Measurements from ENCODE around the gene MEGF9. TPM values are rescaled to one million over a fixed set of nuclear protein-coding genes. Genes with fewer than 3 reads are reported as not detected.

MEGF9 gene
- total RNA-seq, 4 donors from 2014 or later = 19.7 to 24.7 (median 21.5) TPM

- TF ChIP-seq POLR2AphosphoS5 (IDR thresholded peaks at IDR 0.05) = no peak
- TF ChIP-seq POLR2A (IDR thresholded peaks at IDR 0.05) = no peak
- TF ChIP-seq CTCF (IDR thresholded peaks at IDR 0.05) = no peak
- no peak for TF ChIP-seq EP300 (IDR thresholded peaks at IDR 0.05)
- WGBS, 2 donors (ENCODE audit: low coverage in 1 of 2) = 94 to 100% methylated on average over 1 to 2 of the region's 2 CpGs
- no peak for ATAC-seq
Measured at GRCh38 chr9:120640380-120640779, 73.9 kb downstream of the MEGF9 start.

GRCh38 chr9:120637919-120638318 is 76.4 kb downstream of the MEGF9 start:
- TF ChIP-seq CTCF (IDR thresholded peaks at IDR 0.05) (no peak), POLR2AphosphoS5 (IDR thresholded peaks at IDR 0.05) (no peak), POLR2A (IDR thresholded peaks at IDR 0.05) (no peak), EP300 (IDR thresholded peaks at IDR 0.05) (no peak)
- ATAC-seq = no peak
- WGBS, 2 donors (ENCODE audit: low coverage in 1 of 2) = 88 to 92% methylated on average over 1 to 5 of the region's 5 CpGs
- Histone ChIP-seq H3K4me1 (no peaks in the 10 kb centered on the region), H3K9me3 (no peaks in the 10 kb centered on the region), H3K27ac (no peak overlapping the region), H3K4me3 (no peak overlapping the region), H3K36me3 (no peaks in the 10 kb centered on the region), H3K27me3 (no peaks in the 10 kb centered on the region)

More at GRCh38 chr9:120640380-120640779, 73.9 kb downstream of the MEGF9 start:
- Histone ChIP-seq H3K27ac (no peak overlapping the region), H3K9me3 (no peaks in the 10 kb centered on the region), H3K27me3 (no peaks in the 10 kb centered on the region), H3K36me3 (no peaks in the 10 kb centered on the region), H3K4me3 (no peak overlapping the region), H3K4me1 (no peaks in the 10 kb centered on the region)

DNA sequence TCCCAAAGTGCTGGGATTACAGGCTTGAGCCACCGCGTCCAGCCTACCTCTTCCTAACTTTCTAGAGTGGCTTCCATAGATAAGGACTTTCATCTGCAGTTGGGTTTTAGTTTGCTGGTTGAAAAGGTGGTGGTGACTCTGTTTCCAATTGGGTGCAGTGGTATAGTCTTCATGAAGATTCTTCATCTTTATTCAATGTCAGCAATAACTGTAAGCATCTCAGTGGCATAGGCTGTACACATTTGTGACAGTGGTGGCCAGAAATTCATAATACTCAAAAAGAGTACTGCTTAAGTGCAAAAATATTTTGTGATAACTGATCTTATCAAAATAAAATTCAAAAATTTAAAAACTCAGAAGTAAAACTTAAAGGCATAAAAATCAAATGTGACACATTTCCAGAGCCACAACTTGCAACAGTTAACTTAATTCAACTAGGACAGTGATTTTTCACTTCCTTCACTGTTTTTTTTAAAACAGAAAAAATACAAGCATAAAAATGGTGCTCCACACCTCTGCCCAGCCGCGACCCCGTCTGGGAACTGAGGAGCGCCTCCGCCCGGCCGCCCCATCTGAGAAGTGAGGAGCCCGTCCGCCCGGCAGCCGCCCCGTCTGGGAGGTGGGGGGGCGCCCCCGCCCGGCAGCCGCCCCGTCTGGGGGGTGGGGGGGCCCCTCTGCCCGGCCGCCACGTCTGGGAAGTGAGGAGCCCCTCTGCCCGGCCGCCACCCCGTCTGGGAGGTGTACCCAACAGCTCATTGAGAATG is 77.9 kb downstream of the MEGF9 start:
- Histone ChIP-seq H3K36me3 (no peaks in the 10 kb centered on the region), H3K4me3 (no peak overlapping the region), H3K27ac (no peak overlapping the region), H3K27me3 (no peaks in the 10 kb centered on the region), H3K9me3 (no peaks in the 10 kb centered on the region), H3K4me1 (no peaks in the 10 kb centered on the region)
- TF ChIP-seq EP300 (IDR thresholded peaks at IDR 0.05) = no peak
- TF ChIP-seq POLR2AphosphoS5 (IDR thresholded peaks at IDR 0.05) = no peak
- TF ChIP-seq POLR2A (IDR thresholded peaks at IDR 0.05) = no peak
- TF ChIP-seq CTCF (IDR thresholded peaks at IDR 0.05) = no peak
- 100% methylated on average over 3 to 5 of the region's 25 CpGs for WGBS, 2 donors (ENCODE audit: low coverage in 1 of 2)
- no peak for ATAC-seq

GRCh38 chr9:120635011-120635410 is 79.3 kb downstream of the MEGF9 start:
- Histone ChIP-seq H3K4me1 (no peaks in the 10 kb centered on the region), H3K27me3 (no peaks in the 10 kb centered on the region), H3K27ac (no peak overlapping the region), H3K9me3 (no peaks in the 10 kb centered on the region), H3K4me3 (no peak overlapping the region), H3K36me3 (no peaks in the 10 kb centered on the region)
- ATAC-seq = no peak
- WGBS, 2 donors (ENCODE audit: low coverage in 1 of 2) = 57 to 100% methylated on average over 1 of the region's 1 CpG
- TF ChIP-seq CTCF (IDR thresholded peaks at IDR 0.05) (no peak), POLR2A (IDR thresholded peaks at IDR 0.05) (no peak), EP300 (IDR thresholded peaks at IDR 0.05) (no peak), POLR2AphosphoS5 (IDR thresholded peaks at IDR 0.05) (no peak)

- H3K4me1 ChIP-seq = peaks cover 0 to 19% (median 0%) of the 10 kb centered on the region in 3 donors
- ATAC-seq = no peak
Measured at GRCh38 chr9:120630333-120630732, 83.9 kb downstream of the MEGF9 start.

More at GRCh38 chr9:120630333-120630732, 83.9 kb downstream of the MEGF9 start:
- Histone ChIP-seq H3K36me3 (no peaks in the 10 kb centered on the region), H3K9me3 (no peaks in the 10 kb centered on the region), H3K4me3 (no peak overlapping the region), H3K27ac (no peak overlapping the region), H3K27me3 (no peaks in the 10 kb centered on the region)
- no peak for TF ChIP-seq POLR2AphosphoS5 (IDR thresholded peaks at IDR 0.05)
- TF ChIP-seq EP300 (IDR thresholded peaks at IDR 0.05) = no peak
- no peak for TF ChIP-seq CTCF (IDR thresholded peaks at IDR 0.05)
- no peak for TF ChIP-seq POLR2A (IDR thresholded peaks at IDR 0.05)

Data from gastroesophageal sphincter (tissue), 4 donors.